ENCODE data around the gene EML6.

The EML6 gene

DNA sequence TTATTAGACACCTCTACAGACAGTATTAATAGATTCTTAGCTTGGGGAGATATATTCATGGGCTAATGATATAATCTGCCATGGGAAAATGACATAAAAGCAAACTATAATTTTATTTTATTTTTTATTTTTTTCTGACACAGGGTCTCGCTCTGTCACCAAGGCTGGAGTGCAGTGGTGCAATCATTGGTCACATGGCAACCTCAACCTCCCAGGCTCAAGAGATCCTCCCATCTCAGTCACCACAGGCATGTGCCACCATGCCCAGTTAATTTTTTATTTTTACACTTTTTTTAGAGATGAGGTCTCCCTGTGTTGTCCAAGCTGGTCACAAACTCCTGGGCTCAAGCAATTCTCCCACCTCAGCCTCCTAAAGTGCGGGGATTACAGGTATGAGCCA lies 287.5 kb downstream of the EML6 start:
- no peak overlapping the region; the same call in none of the 2 replicates for H3K4me3 ChIP-seq (ENCODE audit: low read length)
- no peak for TF ChIP-seq ZNF274 (IDR thresholded peaks at IDR 0.05; ENCODE audit: low read depth, low read length)

DNA sequence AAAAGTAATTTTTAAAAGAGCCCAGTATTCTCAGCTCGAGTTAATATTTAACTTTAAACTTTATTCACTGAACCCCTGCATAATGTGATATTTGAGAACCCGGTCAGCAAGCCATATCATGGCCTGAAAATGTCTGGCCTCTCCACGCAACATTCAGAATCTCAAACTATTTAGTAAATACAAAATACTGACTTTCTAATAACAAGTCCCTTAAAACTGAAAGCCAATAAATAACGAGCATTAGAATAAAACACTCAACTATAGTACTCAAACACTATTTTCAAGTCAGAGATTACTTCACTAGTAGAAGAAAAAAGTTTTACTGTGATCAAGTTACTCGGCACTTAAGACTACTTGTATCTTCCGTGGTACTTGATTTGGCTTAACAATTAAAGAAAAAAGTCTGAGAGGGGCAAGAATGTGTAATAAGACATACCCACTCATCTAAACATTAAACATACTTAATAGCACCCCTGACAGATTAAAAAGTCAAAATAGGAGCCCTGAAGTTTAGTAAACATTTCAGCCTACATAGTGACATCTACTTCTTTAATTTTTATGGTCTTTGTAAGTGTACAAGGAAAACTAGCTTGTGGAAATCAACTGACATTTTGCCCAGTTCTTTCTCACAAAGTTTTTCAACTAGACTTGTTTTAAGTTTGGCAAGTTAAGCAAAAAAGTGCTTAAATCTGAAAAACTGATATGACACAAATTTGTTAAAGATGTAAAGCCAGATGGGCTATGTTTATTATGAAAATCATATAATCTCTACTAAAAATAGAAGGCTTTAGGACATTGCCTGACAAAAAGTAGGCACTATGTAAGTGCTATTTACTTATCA lies 288.6 kb downstream of the EML6 start:
- no peak for TF ChIP-seq ZNF274 (IDR thresholded peaks at IDR 0.05; ENCODE audit: low read depth, low read length)
- no peak overlapping the region for H3K4me3 ChIP-seq (ENCODE audit: low read length)

DNA sequence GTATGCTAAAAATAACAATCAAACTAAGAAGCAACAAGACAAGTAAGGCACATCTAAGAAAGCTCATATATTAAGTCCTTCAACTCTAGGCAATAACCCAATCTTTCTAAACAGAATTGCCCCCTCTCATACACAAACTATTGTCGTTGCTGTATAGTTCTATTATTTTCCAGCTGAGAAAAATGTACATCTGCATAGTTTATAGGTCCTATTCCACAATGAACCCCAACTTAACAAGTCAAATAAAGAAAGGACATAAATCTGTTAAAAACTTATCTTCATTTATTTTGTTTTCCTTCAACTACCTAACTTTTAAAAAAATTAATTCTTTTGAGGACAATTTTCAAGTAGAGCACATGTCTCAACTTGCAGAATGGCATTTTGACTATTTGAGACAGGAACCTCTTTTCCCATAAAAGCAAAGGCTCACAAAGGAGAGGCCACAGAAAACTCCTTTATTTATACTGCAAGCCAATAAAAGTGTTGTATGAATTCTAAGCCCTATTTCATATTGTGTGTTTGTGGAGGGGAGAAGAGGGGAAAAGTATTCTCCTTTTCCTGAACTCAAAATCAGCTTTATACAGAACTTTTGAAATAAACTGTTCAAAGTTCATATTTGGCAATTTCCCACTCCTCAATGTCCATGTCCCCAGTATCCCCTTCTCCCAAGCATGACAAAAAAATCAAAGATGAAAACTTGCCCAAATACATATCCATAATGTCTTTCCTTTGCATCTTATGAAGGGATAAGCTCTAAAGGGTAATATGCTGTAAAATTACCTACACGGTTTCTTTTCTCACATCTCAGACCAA lies 289.4 kb downstream of the EML6 start:
- TF ChIP-seq ZNF274 (IDR thresholded peaks at IDR 0.05; ENCODE audit: low read depth, low read length) = no peak
- H3K4me3 ChIP-seq (ENCODE audit: low read length) = no peak overlapping the region

DNA sequence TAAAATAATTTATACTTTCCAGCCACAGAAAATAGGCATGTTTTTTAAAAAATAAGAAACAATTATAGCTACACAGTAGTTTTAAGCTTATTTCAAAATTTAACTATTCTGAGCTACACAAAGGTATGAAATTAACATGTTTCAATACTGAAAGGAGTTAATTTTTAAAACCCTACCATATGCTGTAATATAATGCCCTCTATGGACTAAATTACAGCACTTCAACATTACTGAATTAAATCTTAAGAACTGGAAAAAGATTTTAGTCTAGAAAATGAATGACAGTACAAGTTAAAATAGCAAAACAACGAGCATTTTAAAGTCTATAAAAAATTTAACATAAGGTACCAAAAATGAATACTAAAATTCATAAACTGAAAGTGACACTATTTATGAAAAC lies 290.5 kb downstream of the EML6 start:
- H3K4me3 ChIP-seq (ENCODE audit: low read length) = no peak overlapping the region
- TF ChIP-seq ZNF274 (IDR thresholded peaks at IDR 0.05; ENCODE audit: low read depth, low read length) = no peak

DNA sequence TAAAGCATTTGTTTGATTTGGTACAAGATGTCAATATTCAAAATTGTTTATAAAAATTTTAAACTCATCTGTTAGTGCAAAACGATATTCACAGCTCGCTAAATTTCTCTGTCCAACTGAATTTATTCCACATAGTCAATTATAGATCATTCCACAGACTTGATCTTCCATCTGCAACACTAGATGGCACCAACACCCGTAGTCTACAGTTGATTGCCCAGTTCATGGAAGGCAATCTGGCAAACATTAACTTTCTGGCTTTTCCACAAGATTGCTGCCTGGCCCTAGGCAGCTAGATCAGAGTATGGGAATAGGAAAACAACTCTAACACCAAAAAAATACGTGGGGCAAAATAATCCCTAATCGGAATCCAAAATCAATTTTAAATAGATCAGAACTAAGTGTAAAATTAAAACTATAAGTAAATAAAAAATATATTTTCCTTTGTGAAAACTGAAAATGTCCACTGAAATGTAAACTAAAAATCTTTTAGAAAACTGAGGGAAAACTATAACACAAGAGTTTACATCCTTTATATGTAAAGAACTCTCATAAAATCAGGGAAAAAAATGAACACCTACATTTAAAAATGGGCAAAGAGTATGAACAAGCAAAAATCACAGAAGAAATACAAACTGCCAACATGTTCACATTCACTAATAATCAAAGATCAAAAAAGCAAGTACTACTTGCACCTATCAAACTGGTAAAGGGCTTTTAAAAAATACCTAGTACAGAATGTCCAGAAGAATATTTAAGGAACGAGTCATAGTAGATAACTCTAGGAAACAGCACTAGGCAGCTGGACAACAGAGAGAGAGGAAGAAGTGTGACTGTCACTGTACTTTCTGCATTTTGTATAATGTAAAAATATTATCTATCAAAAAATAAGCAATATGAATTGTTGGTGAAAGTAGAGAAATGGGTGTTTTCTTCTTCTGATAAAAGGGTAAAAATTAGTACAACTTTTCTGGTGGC lies 291.8 kb downstream of the EML6 start:
- TF ChIP-seq ZNF274 (IDR thresholded peaks at IDR 0.05; ENCODE audit: low read depth, low read length) = no peak
- no peak overlapping the region for H3K4me3 ChIP-seq (ENCODE audit: low read length)

DNA sequence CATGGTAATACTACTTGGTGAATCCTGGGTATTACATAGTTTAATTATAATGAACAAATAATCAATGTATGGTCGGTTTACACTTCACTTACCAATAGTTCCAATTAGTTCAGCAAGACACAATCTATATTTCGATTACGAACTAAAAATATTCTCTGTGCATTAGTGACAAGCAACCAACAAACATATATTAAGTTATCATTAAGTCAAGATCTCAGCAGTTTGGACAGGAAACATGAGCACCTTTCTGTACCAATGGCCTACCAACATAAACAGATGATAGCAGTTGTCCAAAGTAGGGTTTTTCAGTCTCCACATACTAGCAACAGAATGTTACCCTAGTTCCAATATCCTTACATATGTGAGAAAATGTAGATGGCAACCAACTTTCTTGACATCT lies 294.0 kb downstream of the EML6 start:
- no peak for TF ChIP-seq ZNF274 (IDR thresholded peaks at IDR 0.05; ENCODE audit: low read depth, low read length)
- no peak overlapping the region for H3K4me3 ChIP-seq (ENCODE audit: low read length)

DNA sequence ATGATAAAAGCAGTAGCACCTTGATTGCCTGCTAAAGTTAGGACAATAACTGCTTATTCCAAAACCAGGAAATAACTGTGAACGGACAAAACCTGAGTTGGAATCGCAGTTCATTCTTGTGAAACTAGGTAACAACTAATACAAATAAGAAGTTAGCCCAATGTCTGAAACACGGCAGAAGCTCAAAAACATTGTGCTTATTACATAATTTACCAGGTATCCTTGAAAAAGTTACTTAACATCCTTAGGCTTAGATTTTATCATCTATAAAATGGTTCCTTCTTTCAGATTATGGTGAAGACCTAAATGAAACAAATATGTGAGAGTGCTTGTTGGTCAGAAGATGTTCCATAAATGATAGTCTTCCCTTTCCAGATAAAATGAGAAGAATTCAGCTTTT lies 294.4 kb downstream of the EML6 start:
- H3K4me3 ChIP-seq (ENCODE audit: low read length) = no peak overlapping the region
- TF ChIP-seq ZNF274 (IDR thresholded peaks at IDR 0.05; ENCODE audit: low read depth, low read length) = no peak

DNA sequence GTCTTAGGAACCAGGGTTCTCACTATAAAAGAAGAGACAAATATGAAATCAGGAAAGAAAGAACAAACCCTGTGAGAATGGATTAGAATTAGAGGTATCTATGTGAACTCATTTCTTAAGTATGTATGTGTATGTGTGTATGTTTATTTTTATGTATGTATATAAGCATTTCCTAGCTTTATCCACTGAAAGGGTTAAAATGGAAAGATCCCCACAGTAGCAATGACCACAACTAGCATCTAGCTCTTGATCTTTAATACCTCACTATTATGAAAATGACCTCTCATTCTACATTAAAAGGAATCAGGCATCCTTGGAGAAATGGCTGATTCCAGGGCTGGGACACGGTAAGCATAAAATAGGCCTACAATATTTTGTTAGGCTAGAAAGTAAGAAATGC lies 295.2 kb downstream of the EML6 start:
- H3K4me3 ChIP-seq (ENCODE audit: low read length) = no peak overlapping the region
- TF ChIP-seq ZNF274 (IDR thresholded peaks at IDR 0.05; ENCODE audit: low read depth, low read length) = no peak

DNA sequence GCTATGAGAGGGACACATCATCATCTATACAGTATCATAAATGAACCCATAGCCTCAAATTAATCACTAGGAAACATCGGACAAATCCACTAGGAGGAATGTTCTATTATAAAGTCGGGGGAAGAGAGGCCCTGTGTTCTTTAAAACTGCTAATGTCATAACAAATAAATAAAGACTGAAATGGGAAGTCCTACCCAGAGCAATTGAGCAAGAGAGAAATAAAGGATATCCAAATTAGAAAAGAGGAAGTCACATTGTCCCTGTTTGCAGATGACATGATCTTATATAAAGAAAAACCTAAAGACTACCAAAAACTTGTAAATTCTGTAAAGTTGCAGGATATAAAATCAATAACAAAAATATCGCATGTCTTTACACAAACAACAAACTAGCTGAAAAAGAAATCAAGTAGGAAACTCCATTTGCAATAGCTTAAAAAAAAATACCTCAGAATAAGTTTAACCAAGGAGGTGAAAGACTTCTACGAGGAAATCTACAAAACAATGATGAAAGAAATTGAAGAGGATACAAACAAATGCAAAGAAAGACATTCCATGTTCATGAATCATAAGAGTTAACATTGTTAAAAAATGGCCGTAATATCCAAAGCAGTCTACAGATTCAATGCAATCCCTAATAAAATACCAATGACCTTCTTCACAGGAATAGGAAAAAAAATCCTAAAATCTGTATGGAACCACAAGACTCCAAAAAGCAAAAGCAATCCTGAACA lies 296.2 kb downstream of the EML6 start:
- no peak for TF ChIP-seq ZNF274 (IDR thresholded peaks at IDR 0.05; ENCODE audit: low read depth, low read length)
- H3K4me3 ChIP-seq (ENCODE audit: low read length) = no peak overlapping the region
